HCT116 (cell line): ENCODE data around the gene STK35. TPM values are rescaled to one million over a fixed set of nuclear protein-coding genes. Genes with fewer than 3 reads are reported as not detected.

Experiments used
- ATAC-seq: fragments of 200-7000 bp; cut with Tn5 transposase; 2 replicates; pipeline ENCODE4 v1.9.1; 2020; ENCODE audit warnings: mild to moderate bottlenecking, moderate library complexity
- BruUV-seq: library from RNA; stranded (reverse); fragments of 400-500 nt; replicated peaks from 2 replicates; lab custom pipeline; 2021; lab: Mats Ljungman, UMichigan
- CTCF ChIA-PET: fragments of 300-600 bp; sonication (Branson Sonifier 250); formaldehyde crosslinking; loops from one replicate; lab custom pipeline; 2021; ENCODE audit warnings: antibody characterized with exemption; lab: Charles Lee
- POLR2A ChIA-PET: fragments of 300-600, 350-600 bp; sonication (Branson Sonifier 250); formaldehyde crosslinking; loops from one replicate; lab custom pipeline; 2021; ENCODE audit warnings: antibody characterized with exemption; lab: Charles Lee
- RAD21 ChIA-PET, 2 experiments: fragments of 300-600 bp; sonication (Branson Sonifier 250); formaldehyde crosslinking; loops; one replicate each; lab custom pipeline; 2023; ENCODE audit warnings: low total read pairs in 2 of 2; ENCODE audit not compliant: uncharacterized antibody in 2 of 2, unreplicated experiment in 2 of 2, low non-redundant PET in 1 of 2; lab: Charles Lee
- DNase-seq: peaks from one replicate; pipeline ENCODE4 v3.0.0-alpha.2; 2010; ENCODE audit warnings: low read depth, low spot score
- H2AFZ ChIP-seq: fragments of 200-600 bp; shearing (Covaris generic), sonication (generic); 2 replicates; pipeline ENCODE4 v1.6.1; 2017; ENCODE audit warnings: low read depth, mixed run types, mixed read lengths, antibody characterized with exemption, low read length; ENCODE audit not compliant: poor library complexity, severe bottlenecking
- H3K27ac ChIP-seq: 2 replicates; pipeline ENCODE4 v1.5.1; 2012; ENCODE audit warnings: low read depth, low read length
- H3K27me3 ChIP-seq: fragments of 200-600 bp; sonication (generic); 2 replicates; pipeline ENCODE4 v1.6.1; 2016; ENCODE audit warnings: mixed run types, low read length, mixed read lengths; ENCODE audit not compliant: insufficient read depth
- H3K36me3 ChIP-seq, 2 experiments: fragments of 200-500 bp in 1 of 2; fragments of 200-600 bp in 1 of 2; sonication (Bioruptor generic) in 1 of 2; sonication (generic) in 1 of 2; 2 replicates each; pipeline versions ENCODE4 v1.5.1 to v1.6.1; 2014 to 2016; ENCODE audit warnings: low read length in 2 of 2, inconsistent platforms in 1 of 2, mixed read lengths in 1 of 2, mixed run types in 1 of 2; ENCODE audit not compliant: insufficient read depth in 2 of 2, control insufficient read depth in 1 of 2
- H3K4me1 ChIP-seq, 2 experiments: fragments of 200-600 bp in 1 of 2; sonication (generic) in 1 of 2; 2 replicates each; pipeline versions ENCODE4 v1.5.1 to v1.6.1; 2012 to 2017; ENCODE audit warnings: low read length in 2 of 2, inconsistent platforms in 1 of 2, mild to moderate bottlenecking in 1 of 2, mixed read lengths in 1 of 2, mixed run types in 1 of 2, moderate library complexity in 1 of 2; ENCODE audit not compliant: insufficient read depth in 2 of 2, control insufficient read depth in 1 of 2
- H3K4me2 ChIP-seq: fragments of 200-600 bp; sonication (generic); 2 replicates; pipeline ENCODE4 v1.6.1; 2017; ENCODE audit warnings: mixed run types, low read length, mixed read lengths
- H3K4me3 ChIP-seq, 2 experiments: fragments of 200-600 bp in 1 of 2; sonication (generic) in 1 of 2; replicated peaks in 1 of 2; 2 replicates each; pipeline ENCODE4 v1.5.1; 2011 to 2016; ENCODE audit warnings: low read length in 2 of 2, control low read depth in 1 of 2, low read depth in 1 of 2, mild to moderate bottlenecking in 1 of 2, mixed read lengths in 1 of 2, mixed run types in 1 of 2
- H3K79me2 ChIP-seq: fragments of 200-600 bp; sonication (generic); 2 replicates; pipeline ENCODE4 v1.6.1; 2017; ENCODE audit warnings: mild to moderate bottlenecking, mixed run types, low read length, moderate library complexity, mixed read lengths; ENCODE audit not compliant: insufficient read depth
- H3K9ac ChIP-seq: fragments of 200-600 bp; sonication (generic); 2 replicates; pipeline ENCODE4 v1.6.1; 2016; ENCODE audit warnings: low read length, mixed read lengths
- H3K9me2 ChIP-seq: fragments of 200-600 bp; sonication (generic), shearing (Covaris generic); 2 replicates; pipeline ENCODE4 v1.6.1; 2017; ENCODE audit warnings: mixed run types, mild to moderate bottlenecking, moderate library complexity; ENCODE audit not compliant: insufficient read depth
- H3K9me3 ChIP-seq, 2 experiments: fragments of 200-500 bp in 1 of 2; fragments of 200-600 bp in 1 of 2; sonication (Bioruptor generic) in 1 of 2; sonication (generic) in 1 of 2; 2 replicates each; pipeline ENCODE4 v1.6.1; 2014 to 2017; ENCODE audit warnings: low read length in 2 of 2, mixed read lengths in 2 of 2, inconsistent platforms in 1 of 2, low read depth in 1 of 2, mild to moderate bottlenecking in 1 of 2, mixed run types in 1 of 2, moderate library complexity in 1 of 2; ENCODE audit not compliant: control insufficient read depth in 1 of 2, insufficient read depth in 1 of 2
- H4K20me1 ChIP-seq: fragments of 200-600 bp; sonication (generic), shearing (Covaris generic); 2 replicates; pipeline ENCODE4 v1.6.1; 2017; ENCODE audit warnings: mixed run types, mild to moderate bottlenecking, moderate library complexity; ENCODE audit not compliant: insufficient read depth
- ATF3 ChIP-seq: IDR thresholded peaks from 2 replicates; pipeline ENCODE4 v1.6.1; 2012
- EGR1 ChIP-seq: IDR thresholded peaks from 2 replicates; pipeline ENCODE4 v1.6.1; 2012; ENCODE audit warnings: low read depth
- ELF1 ChIP-seq: IDR thresholded peaks from 2 replicates; pipeline ENCODE4 v1.6.1; 2012; ENCODE audit warnings: low read depth, borderline replicate concordance
- EZH2 ChIP-seq: fragments of 200-600 bp; sonication (generic); IDR thresholded peaks from 2 replicates; pipeline ENCODE4 v1.6.1; 2017; ENCODE audit warnings: antibody characterized with exemption, mixed run types
- EZH2phosphoT487 ChIP-seq: fragments of 200-600 bp; IDR thresholded peaks from 2 replicates; pipeline ENCODE4 v1.6.1; 2018; ENCODE audit warnings: antibody characterized with exemption, borderline replicate concordance
- MAX ChIP-seq: IDR thresholded peaks from 2 replicates; pipeline ENCODE4 v1.6.1; 2012
- RAD21 ChIP-seq: IDR thresholded peaks from 2 replicates; pipeline ENCODE4 v1.6.1; 2012; ENCODE audit warnings: low read depth, mild to moderate bottlenecking
- SIN3A ChIP-seq: IDR thresholded peaks from 2 replicates; pipeline ENCODE4 v1.6.1; 2012; ENCODE audit warnings: low read depth
- TCF7L2 ChIP-seq: IDR thresholded peaks from 2 replicates; pipeline ENCODE4 v1.7.0; 2011; ENCODE audit warnings: borderline replicate concordance, inconsistent platforms; ENCODE audit not compliant: insufficient read depth, insufficient read length; ENCODE audit errors: extremely low read depth
- ZBTB33 ChIP-seq: IDR thresholded peaks from 2 replicates; pipeline ENCODE4 v1.6.1; 2011; ENCODE audit warnings: mild to moderate bottlenecking, low read length, moderate library complexity; ENCODE audit not compliant: insufficient replicate concordance; ENCODE audit errors: extremely low read depth
- intact Hi-C: fragments of 100-400 bp; cut with micrococcal nuclease; formaldehyde crosslinking; loops from 2 replicates; pipeline ENCODE4 v1.10.0; 2022
- total RNA-seq: library from RNA; stranded (reverse); gene quantifications from one replicate; pipeline ENCODE4 v1.2.1, GENCODE V29; 2021; ENCODE audit not compliant: unreplicated experiment

STK35 gene
- total RNA-seq, 1 experiment from 2014 or later = 32.8 TPM

- no peaks in the 10 kb centered on the region for H3K4me1 ChIP-seq
- TF ChIP-seq EZH2 = no peak
- TF ChIP-seq SIN3A = no peak
- TF ChIP-seq ATF3 = no peak
- no peak for TF ChIP-seq TCF7L2
- TF ChIP-seq RAD21 = no peak
- TF ChIP-seq EGR1 = no peak
- no peak for TF ChIP-seq MAX
- TF ChIP-seq EZH2phosphoT487 = no peak
- TF ChIP-seq ZBTB33 = no peak
- TF ChIP-seq ELF1 = no peak
- POLR2A ChIA-PET = no interaction called here
- 0 out of 2 replicates have a peak, but pooled peaks cover 4% of the 10 kb centered on the region for H4K20me1 ChIP-seq
- RAD21 ChIA-PET = no interaction called here
- no peak overlapping the region for H3K4me2 ChIP-seq
- DNase-seq (no peak), ATAC-seq (no peak)
- H3K36me3 ChIP-seq = no peaks in the 10 kb centered on the region
- no peak overlapping the region for H3K9ac ChIP-seq
- no peak overlapping the region for H3K4me3 ChIP-seq
- no peaks in the 10 kb centered on the region for H3K27me3 ChIP-seq
- H3K9me3 ChIP-seq = no peaks in the 10 kb centered on the region
- CTCF ChIA-PET = no interaction called here
- no peaks in the 10 kb centered on the region for H3K9me2 ChIP-seq
- no TSS peak for BruUV-seq
- H3K27ac ChIP-seq = no peak overlapping the region
- H3K79me2 ChIP-seq = peaks cover 75% of the 10 kb centered on the region
- intact Hi-C loops = no loop called here
- no peak overlapping the region for H2AFZ ChIP-seq
Observed at GRCh38 chr20:2139250-2139649, 37.6 kb downstream of the STK35 start.
